Measurements from ENCODE around the gene FAM13A.

DNA sequence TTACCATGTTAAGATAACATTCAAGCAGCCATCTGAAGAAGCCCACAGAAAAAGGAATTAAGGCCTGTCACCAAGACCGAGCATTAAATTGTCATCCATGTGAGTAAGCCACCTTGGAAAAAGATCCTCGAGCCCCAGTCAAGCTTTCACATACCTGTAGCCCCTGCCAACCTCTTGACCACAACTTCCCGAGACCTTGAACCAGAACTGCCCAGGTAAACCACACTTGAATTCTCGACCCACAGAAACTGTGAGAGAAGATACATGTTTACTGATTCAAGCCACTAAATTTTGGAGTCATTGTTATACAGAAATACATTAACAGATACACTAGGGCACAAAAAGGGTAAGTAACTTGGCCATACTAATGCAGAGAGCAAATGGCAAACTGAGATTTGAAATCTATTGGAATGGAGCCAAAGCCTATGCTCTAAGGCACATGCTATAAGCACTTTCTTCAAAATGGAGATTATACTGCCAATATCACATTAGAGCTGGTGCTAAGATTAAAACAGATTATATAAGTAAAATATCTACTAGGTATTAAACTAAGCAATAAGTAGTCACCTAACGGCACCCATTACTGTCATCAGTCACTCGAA is 49.5 kb downstream of the FAM13A start:
- no peak for TF ChIP-seq POLR2AphosphoS5 (IDR thresholded peaks at IDR 0.05; ENCODE audit: low read depth, low read length)
- no peak for TF ChIP-seq POLR2A (IDR thresholded peaks at IDR 0.05; ENCODE audit: low read depth, low read length)
- no peak for TF ChIP-seq SPI1 (IDR thresholded peaks at IDR 0.05; ENCODE audit: low read depth, low read length)

Data from GM12891 (cell line).